T-helper 2 cell treated with Interferon-gamma antibody and Interleukin-4, amounts not matched to agents 5 μg/mL and 100 μg/mL, for 36 hours (primary cell): Measurements from ENCODE around the gene GGA3.

Experiments used
- DNase-seq: peaks from one replicate; pipeline ENCODE4 v3.0.0; 2021; ENCODE audit warnings: low spot score
- H3K27ac Mint-ChIP-seq: one replicate; pipeline ENCODE4 v1.8.0; 2021; ENCODE audit warnings: mild to moderate bottlenecking, mixed read lengths
- H3K27me3 Mint-ChIP-seq: one replicate; pipeline ENCODE4 v1.8.0; 2021; ENCODE audit warnings: low read depth, mixed read lengths
- H3K36me3 Mint-ChIP-seq: one replicate; pipeline ENCODE4 v1.8.0; 2021; ENCODE audit warnings: low read depth, mixed read lengths
- H3K4me1 Mint-ChIP-seq: one replicate; pipeline ENCODE4 v1.8.0; 2021; ENCODE audit warnings: low read depth, mixed read lengths
- H3K4me3 Mint-ChIP-seq: one replicate; pipeline ENCODE4 v1.8.0; 2022; ENCODE audit warnings: mild to moderate bottlenecking, moderate library complexity, mixed read lengths
- H3K9me3 Mint-ChIP-seq: one replicate; pipeline ENCODE4 v1.8.0; 2021; ENCODE audit warnings: mixed read lengths

GGA3 gene

DNA sequence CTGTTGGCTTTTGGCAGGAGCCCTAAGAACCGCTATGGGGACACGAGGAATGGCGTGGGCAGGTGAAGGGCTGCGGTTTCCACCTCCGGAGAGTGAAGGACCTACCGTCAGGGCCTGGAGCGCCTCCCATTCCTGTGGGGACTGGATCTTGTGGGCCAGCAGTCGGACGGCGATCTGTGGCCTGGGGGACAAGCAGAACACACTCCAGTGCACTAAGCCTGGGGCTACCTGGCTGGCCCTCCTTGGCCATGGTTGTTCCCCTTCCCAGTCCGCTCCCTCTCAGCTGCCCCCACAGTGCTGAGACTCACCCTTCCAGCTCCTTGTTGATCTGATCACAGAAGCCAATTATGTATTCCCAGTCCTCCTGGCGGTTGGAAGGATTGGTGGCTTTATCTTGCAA, 15.0 kb downstream of the GGA3 start:
- no peaks in the 10 kb centered on the region for H3K9me3 Mint-ChIP-seq
- no peaks in the 10 kb centered on the region for H3K27me3 Mint-ChIP-seq
- H3K27ac Mint-ChIP-seq, result no peak overlapping the region
- no peak overlapping the region for H3K4me3 Mint-ChIP-seq
- peaks cover 30% of the 10 kb centered on the region for H3K4me1 Mint-ChIP-seq
- DNase-seq, result no peak
- peaks cover 43% of the 10 kb centered on the region for H3K36me3 Mint-ChIP-seq

DNA sequence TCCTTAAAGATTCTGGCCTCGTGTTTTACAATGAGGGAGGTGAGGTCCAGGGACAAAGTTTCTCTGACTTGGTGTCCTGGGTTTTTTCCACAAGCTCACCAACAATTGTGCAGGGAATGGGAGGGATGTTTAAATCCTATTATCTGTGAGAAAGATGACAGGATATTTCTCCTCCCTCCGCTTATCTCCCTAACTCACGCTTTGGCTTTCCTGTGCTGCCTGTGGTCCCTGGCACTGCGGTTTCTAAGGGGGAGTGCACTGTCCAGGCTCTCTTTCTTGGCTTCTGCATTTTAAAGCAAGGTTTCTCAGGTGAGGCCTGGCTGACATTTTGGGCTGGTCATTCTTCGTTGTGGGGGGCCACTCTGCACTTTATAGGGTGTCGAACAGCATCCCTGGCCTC, 16.4 kb downstream of the GGA3 start:
- Mint-ChIP-seq H3K36me3 (peaks cover 50% of the 10 kb centered on the region), H3K9me3 (no peaks in the 10 kb centered on the region), H3K27me3 (no peaks in the 10 kb centered on the region), H3K4me3 (no peak overlapping the region), H3K4me1 (peaks cover 20% of the 10 kb centered on the region), H3K27ac (no peak overlapping the region)
- no peak for DNase-seq

- DNase-seq, result no peak
- no peaks in the 10 kb centered on the region for H3K9me3 Mint-ChIP-seq
- H3K4me3 Mint-ChIP-seq, result no peak overlapping the region
- H3K27ac Mint-ChIP-seq, result peak overlapping the region; percentile 4
- peaks cover 13% of the 10 kb centered on the region for H3K4me1 Mint-ChIP-seq
- no peaks in the 10 kb centered on the region for H3K27me3 Mint-ChIP-seq
- peaks cover 52% of the 10 kb centered on the region for H3K36me3 Mint-ChIP-seq
Observed at GRCh38 chr17:75244133-75244866, 17.1 kb downstream of the GGA3 start.

DNA sequence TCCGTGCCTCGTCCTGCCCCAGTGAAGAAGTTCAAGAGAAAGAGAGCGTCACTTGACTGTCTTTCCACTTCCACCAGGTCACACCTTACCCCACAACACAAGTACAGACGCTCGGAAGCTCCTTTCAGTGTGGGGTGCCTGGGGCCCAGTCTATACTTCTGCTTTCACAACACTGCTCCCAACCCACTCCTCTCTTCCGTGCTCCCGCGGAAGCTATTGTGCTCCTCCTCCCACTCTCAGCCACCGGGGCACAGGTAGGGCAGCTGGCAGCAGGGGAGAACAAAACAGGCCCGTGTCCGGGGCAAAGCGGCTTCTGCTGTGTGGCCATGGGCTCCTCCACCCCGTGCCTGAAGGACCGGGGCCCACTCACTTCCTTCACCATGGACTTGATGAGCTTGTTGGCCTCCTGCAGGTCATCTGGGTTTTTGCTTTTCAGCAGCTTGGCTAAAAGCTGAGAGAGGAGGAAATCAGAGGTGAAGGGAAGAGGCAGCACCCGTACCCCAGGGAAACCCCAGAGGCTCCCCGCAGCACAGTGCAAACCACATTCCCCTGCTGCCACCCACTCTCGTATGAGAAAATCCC, 18.9 kb downstream of the GGA3 start:
- Mint-ChIP-seq H3K4me3 (no peak overlapping the region), H3K27me3 (no peaks in the 10 kb centered on the region), H3K36me3 (peaks cover 66% of the 10 kb centered on the region), H3K9me3 (no peaks in the 10 kb centered on the region), H3K27ac (no peak overlapping the region), H3K4me1 (peaks cover 17% of the 10 kb centered on the region)
- DNase-seq, result no peak

- Mint-ChIP-seq H3K4me1 (peaks cover 15% of the 10 kb centered on the region), H3K4me3 (no peak overlapping the region), H3K27ac (no peak overlapping the region), H3K27me3 (no peaks in the 10 kb centered on the region), H3K36me3 (peaks cover 70% of the 10 kb centered on the region), H3K9me3 (no peaks in the 10 kb centered on the region)
- no peak for DNase-seq
Observed at GRCh38 chr17:75241996-75242460, 19.4 kb downstream of the GGA3 start.

- no peaks in the 10 kb centered on the region for H3K9me3 Mint-ChIP-seq
- H3K36me3 Mint-ChIP-seq, result peaks cover 67% of the 10 kb centered on the region
- DNase-seq, result no peak
- H3K4me1 Mint-ChIP-seq, result peaks cover 11% of the 10 kb centered on the region
- H3K27me3 Mint-ChIP-seq, result no peaks in the 10 kb centered on the region
- no peak overlapping the region for H3K27ac Mint-ChIP-seq
- H3K4me3 Mint-ChIP-seq, result no peak overlapping the region
Observed at GRCh38 chr17:75241502-75241901, 19.9 kb downstream of the GGA3 start.

- Mint-ChIP-seq H3K27ac (no peak overlapping the region), H3K4me1 (peaks cover 11% of the 10 kb centered on the region), H3K9me3 (no peaks in the 10 kb centered on the region), H3K27me3 (no peaks in the 10 kb centered on the region), H3K36me3 (peaks cover 64% of the 10 kb centered on the region), H3K4me3 (no peak overlapping the region)
- DNase-seq, result no peak
Observed at GRCh38 chr17:75241143-75241430, 20.3 kb downstream of the GGA3 start.

DNA sequence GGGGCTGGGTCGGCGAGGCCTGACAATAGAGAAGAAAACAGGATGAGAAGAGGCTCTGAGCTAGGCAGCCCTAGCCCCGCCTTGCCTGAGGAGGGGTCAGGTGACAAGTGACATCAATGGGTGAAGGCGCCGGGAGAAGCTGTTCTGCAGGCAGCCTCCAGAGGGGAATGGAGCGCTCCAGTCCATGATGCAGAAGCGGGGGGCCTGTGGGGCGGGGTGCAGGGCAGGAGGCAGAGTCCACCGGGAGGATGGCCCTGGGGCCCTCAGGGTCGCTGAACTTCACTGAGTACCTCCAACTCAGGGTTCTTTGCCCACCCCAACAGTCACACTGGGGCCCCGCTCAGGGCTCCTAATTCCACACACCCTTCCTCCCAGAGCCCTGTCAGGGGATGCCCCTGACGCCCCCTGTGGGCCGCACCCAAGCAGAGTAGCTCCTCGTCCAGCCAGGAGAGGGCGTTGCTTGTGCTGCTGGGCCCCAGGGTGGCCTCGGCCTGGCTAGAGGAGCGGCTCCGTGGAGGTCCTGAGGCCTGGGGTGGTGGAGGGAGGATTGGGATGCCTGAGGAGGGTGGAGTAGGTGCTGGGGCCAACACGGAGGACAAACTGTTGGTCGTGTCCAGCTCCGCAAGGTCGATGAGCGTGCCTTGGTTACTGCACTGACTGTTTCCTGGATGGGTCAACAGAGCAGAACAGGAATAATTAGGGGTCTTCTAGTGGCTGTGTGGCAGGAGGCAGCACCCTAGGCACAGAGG, 20.8 kb downstream of the GGA3 start:
- H3K4me3 Mint-ChIP-seq, result no peak overlapping the region
- H3K36me3 Mint-ChIP-seq, result peaks cover 59% of the 10 kb centered on the region
- H3K27ac Mint-ChIP-seq, result no peak overlapping the region
- DNase-seq, result peak; percentile 26
- H3K9me3 Mint-ChIP-seq, result no peaks in the 10 kb centered on the region
- no peaks in the 10 kb centered on the region for H3K27me3 Mint-ChIP-seq
- H3K4me1 Mint-ChIP-seq, result peaks cover 11% of the 10 kb centered on the region

DNA sequence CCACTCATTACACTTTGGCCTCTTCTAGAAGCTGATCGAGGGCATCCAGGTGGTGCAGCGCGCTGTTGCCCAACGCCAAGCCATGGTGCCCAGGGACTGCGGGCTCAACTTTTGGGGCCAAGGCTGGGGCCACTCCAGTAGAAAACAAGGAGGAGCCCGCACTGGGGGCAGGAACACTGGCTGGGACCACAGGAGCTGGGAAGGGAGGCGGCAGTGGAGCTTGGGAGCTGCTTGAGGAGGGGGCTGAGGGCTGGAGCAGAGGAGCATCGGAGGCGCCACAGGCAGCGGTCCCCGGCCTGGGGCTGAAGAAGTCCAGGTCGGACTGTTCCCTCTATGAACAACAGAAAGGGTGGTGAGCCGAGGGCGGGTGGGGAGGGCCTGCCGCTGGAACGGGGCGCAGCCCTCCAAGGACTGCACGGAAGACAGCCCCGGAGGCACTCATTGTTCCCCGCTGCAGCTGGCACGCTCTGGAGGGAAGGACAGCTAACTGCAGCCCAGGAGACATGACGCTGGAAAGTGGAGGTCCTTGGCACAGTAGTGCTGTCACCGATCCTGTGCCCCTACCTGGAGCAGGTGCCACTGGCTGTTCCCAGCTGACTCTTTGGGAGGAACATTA, 21.5 kb downstream of the GGA3 start:
- peaks cover 11% of the 10 kb centered on the region for H3K4me1 Mint-ChIP-seq
- no peaks in the 10 kb centered on the region for H3K9me3 Mint-ChIP-seq
- no peaks in the 10 kb centered on the region for H3K27me3 Mint-ChIP-seq
- H3K4me3 Mint-ChIP-seq, result no peak overlapping the region
- H3K27ac Mint-ChIP-seq, result no peak overlapping the region
- no peak for DNase-seq
- H3K36me3 Mint-ChIP-seq, result peaks cover 64% of the 10 kb centered on the region

GRCh38 chr17:75239214-75239613, 22.2 kb downstream of the GGA3 start:
- Mint-ChIP-seq H3K9me3 (no peaks in the 10 kb centered on the region), H3K27ac (peak overlapping the region; percentile 80), H3K4me3 (no peak overlapping the region), H3K27me3 (no peaks in the 10 kb centered on the region), H3K36me3 (peaks cover 66% of the 10 kb centered on the region), H3K4me1 (peaks cover 7% of the 10 kb centered on the region)
- no peak for DNase-seq

DNA sequence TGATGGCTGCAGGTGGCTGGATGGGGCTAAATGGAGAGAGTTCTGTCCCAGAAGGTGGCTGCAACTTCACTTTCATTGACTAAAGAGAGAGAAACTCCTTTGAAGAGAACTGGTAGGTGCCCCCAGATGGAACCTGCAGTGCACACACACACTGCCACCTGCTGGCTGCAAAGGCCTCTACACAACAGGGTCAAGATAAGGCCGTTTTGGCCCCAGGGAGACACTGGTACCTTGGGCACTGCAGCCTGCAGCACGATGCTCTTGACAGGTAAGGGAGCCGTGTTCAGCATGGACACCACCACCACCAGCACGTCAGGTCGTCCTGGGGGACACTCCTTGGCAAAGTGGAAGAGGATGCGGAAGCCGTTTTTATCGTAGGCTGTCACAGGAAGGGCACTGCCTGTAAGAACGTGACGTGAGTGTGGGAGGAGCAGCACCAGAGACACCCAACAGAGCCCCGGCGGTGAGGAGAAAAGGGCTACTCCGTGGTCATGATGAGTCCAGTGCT, 22.7 kb downstream of the GGA3 start:
- no peak overlapping the region for H3K4me3 Mint-ChIP-seq
- DNase-seq, result peak; percentile 48
- H3K27me3 Mint-ChIP-seq, result no peaks in the 10 kb centered on the region
- H3K9me3 Mint-ChIP-seq, result no peaks in the 10 kb centered on the region
- peak overlapping the region; percentile 80 for H3K27ac Mint-ChIP-seq
- H3K4me1 Mint-ChIP-seq, result peaks cover 7% of the 10 kb centered on the region
- H3K36me3 Mint-ChIP-seq, result peaks cover 63% of the 10 kb centered on the region

- Mint-ChIP-seq H3K27me3 (no peaks in the 10 kb centered on the region), H3K36me3 (peaks cover 58% of the 10 kb centered on the region), H3K27ac (no peak overlapping the region), H3K4me3 (no peak overlapping the region), H3K9me3 (no peaks in the 10 kb centered on the region), H3K4me1 (peaks cover 3% of the 10 kb centered on the region)
- DNase-seq, result no peak
Observed at GRCh38 chr17:75238020-75238580, 23.3 kb downstream of the GGA3 start.

DNA sequence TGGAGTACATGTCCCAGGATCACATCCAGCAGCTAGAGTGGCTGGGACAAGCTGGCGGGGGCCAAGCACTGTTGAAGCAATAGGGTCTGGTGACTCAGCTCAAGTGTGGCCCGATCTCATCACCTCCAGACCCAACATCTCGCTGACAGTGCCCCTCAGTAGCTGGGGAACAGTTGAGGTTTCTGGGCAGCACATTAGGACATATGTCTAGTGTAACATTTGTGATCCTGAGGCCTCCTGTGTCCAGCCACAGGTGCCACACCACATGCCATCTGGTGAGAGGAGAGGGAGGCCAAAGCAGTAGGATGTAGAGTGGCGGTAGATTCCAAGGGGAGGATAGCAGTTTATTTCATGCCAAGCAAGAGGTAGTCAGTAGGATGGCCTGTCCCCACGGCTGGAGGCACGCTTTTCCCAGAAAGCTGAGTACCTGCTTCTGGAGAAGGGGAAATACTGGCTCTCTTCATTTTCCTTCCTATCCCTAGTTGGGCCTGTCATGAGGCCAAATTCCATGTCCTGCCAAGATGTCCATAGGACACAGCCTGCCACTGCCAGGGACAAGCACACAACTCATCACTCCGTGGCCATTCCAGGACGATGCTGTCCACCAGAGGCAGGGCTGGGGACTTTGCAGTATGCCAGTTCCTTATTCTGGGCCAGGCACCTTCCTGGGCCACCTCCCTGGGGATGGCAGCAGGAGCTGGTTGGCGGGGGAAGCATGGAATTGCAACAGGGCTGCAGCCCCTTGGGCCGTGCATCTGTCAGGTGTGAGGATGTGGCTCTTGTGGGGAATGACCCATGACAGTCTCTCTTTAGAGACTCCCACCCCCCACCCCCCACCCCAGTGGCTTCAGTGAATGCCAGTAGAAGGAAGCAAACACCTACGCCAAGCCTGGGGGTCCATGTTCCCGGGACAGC, 24.0 kb downstream of the GGA3 start:
- Mint-ChIP-seq H3K27ac (no peak overlapping the region), H3K36me3 (peaks cover 62% of the 10 kb centered on the region), H3K4me3 (no peak overlapping the region), H3K27me3 (no peaks in the 10 kb centered on the region), H3K9me3 (no peaks in the 10 kb centered on the region), H3K4me1 (peaks cover 3% of the 10 kb centered on the region)
- DNase-seq, result no peak
